Thyroid gland (tissue), 4 donors: ENCODE data around the gene SH3RF3.

Experiments
- POLR2A ChIP-seq, 2 donors: fragments of 450-650 bp; IDR thresholded peaks; one replicate each; pipeline ENCODE4 v1.6.1; 2017; ENCODE audit warnings: antibody characterized with exemption in 2 of 2, mild to moderate bottlenecking in 2 of 2, moderate library complexity in 1 of 2
- TF ChIP-seq, protein P1 (sequence below), 6 experiments: fragments of 200-600 bp in 3 of 6; fragments of 450-650 bp in 3 of 6; sonication (generic) in 3 of 6; IDR thresholded peaks; one replicate each; pipeline ENCODE4 v1.5.1; 2016 to 2019; ENCODE audit warnings: antibody characterized with exemption in 6 of 6, mild to moderate bottlenecking in 2 of 6, inconsistent platforms in 1 of 6, moderate library complexity in 1 of 6

DNA sequence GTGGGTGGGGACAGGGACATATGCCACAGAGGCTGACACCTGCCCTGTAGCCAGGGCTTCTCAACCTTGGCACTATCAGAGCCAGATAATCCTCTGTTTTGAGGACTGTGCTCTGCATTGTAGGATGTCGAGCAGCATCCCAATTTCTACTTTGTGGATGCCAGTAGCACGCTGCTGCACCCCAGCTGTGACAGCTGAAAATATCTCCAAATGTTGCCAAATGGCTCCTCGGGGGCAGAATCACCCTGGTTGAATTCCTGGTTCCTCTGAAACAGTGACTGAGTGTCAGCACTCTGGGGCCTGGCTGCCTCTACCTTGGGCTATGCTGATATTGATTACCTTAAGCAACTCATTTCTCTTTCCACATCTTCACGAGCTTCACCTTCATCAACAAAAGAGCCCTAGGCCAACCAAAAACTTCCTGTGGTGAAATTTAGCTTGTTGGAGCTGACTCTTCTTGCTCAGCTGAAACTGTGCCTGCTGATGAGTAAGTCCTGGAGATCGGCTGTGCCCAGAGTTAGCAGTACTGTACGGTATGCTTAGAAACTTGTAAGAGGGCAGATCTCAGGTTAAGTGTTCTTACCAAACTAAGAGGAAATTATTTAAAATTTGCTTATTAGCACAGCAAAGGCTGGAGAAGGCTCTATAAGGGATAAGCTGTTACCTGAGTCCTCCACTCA, 346.7 kb downstream of the SH3RF3 start:
- TF ChIP-seq, protein P1, sequence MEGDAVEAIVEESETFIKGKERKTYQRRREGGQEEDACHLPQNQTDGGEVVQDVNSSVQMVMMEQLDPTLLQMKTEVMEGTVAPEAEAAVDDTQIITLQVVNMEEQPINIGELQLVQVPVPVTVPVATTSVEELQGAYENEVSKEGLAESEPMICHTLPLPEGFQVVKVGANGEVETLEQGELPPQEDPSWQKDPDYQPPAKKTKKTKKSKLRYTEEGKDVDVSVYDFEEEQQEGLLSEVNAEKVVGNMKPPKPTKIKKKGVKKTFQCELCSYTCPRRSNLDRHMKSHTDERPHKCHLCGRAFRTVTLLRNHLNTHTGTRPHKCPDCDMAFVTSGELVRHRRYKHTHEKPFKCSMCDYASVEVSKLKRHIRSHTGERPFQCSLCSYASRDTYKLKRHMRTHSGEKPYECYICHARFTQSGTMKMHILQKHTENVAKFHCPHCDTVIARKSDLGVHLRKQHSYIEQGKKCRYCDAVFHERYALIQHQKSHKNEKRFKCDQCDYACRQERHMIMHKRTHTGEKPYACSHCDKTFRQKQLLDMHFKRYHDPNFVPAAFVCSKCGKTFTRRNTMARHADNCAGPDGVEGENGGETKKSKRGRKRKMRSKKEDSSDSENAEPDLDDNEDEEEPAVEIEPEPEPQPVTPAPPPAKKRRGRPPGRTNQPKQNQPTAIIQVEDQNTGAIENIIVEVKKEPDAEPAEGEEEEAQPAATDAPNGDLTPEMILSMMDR (IDR thresholded peaks at IDR 0.05) = no peak
- no peak for TF ChIP-seq POLR2A (IDR thresholded peaks at IDR 0.05)
